ENCODE data around the gene SPRYD3.

SPRYD3 gene

GRCh38 chr12:53025250-53025649 lies 53.9 kb downstream of the SPRYD3 start:
- DNase-seq (ENCODE audit: low read depth in 3 of 3) = no peak

GRCh38 chr12:53014709-53015108 lies 64.5 kb downstream of the SPRYD3 start:
- no peak for DNase-seq (ENCODE audit: low read depth in 3 of 3)

Measured in stimulated activated CD4-positive, alpha-beta T cell treated with anti-CD3 and anti-CD28 coated beads, TNF-alpha, amount 100 ng/mL, for 4 hours (primary cell).